ENCODE results near the gene ANKEF1.
"Not testable (repeated sequence)": the region's sequence is repeated elsewhere in the genome, so short reads cannot be mapped to it uniquely, and the experiment has no call there.

ANKEF1 gene

DNA sequence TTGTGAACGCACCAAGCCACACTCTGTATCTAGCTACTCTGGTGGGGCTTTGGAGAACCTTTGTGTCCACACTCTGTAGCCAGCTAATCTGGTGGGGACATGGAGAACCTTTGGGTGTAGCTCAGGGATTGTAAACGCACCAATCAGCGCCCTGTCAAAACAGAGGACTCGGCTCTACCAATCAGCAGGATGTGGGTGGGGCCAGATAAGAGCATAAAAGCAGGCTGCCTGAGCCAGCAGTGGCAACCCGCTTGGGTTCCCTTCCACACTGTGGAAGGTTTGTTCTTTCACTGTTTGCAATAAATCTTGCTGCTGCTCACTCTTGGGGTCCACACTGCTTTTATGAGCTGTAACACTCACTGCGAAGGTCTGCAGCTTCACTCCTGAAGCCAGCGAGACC, 2.5 kb upstream of the ANKEF1 start:
- DNase-seq (ENCODE audit: low read depth in 2 of 2): not testable (repeated sequence)

DNA sequence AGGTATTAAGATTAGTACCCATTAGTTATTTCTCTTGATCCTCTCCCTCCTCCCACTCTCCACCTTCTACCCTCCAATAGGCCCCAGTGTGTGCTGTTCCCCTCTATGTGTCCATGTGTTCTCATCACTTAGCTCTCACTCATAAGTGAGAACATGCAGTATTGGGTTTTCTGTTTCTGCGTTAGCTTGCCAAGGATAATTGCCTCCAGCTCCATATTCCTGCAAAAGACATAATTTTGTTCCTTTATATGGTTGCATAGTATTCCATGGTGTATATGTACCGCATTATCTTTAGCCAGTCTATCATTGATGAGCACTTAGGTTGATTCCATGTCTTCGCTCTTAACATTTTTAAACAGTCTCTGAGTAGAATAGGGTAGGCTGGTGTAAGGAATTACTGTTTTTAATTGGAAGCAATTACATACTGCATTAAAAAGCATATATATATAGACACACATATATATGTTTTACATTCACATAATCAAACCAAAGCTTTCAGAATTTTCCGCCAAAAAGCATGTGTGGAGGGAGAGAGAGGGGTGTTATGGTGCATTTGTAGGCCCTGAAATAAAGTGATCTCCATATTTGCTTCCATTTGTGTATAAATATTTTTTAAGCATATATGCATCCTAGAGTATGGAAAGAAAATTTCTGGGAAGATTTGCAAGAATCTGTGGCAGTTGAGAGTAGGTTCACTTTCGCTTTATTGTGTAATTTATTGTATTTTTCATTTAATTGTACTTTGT, 709 bp upstream of the ANKEF1 start:
- DNase-seq (ENCODE audit: low read depth in 2 of 2): no peak

DNA sequence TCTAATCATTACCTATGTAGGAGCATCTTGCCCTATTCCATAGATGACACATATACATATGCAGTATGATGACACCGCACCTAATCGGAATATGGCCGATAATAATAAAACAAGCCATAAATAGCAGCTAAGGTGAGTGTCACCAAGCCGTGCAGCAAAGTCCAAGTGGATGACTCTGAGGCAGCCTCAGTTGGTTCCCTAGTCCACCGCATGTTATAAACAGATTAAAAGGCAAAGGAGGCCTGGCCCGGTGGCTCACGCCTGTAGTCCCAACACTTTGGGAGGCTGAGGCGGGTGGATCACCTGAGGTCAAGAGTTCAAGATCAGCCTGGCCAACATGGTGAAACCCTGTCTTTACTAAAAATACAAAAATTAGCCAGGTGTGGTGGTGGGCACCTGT, 1.5 kb downstream of the ANKEF1 start:
- DNase-seq (ENCODE audit: low read depth in 2 of 2): not testable (repeated sequence)

- DNase-seq (ENCODE audit: low read depth in 2 of 2): no peak
Measured at GRCh38 chr20:10040070-10040975, 5.5 kb downstream of the ANKEF1 start.

DNA sequence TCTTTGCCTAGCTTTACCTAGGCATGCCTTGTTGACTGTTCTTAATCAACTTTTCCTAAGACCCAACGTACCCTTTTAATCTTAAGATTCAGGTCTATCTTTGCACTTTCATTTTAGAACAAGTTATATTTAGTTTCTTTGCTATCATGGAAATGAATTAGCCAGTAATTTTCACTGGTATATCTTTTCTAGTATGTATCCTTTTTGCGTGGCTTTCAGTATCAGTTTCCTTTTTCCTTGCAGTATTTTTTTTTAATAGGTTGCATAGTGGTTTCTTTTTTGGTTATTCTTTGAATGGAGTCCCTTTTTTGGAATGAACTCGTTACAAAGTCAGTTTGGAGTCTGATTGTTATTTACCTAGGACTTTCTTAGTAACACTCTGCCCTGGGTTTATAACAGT, 7.3 kb downstream of the ANKEF1 start:
- DNase-seq (ENCODE audit: low read depth in 2 of 2): no peak

GRCh38 chr20:10047427-10047826, 12.6 kb downstream of the ANKEF1 start:
- no peak for DNase-seq (ENCODE audit: low read depth in 2 of 2)

DNA sequence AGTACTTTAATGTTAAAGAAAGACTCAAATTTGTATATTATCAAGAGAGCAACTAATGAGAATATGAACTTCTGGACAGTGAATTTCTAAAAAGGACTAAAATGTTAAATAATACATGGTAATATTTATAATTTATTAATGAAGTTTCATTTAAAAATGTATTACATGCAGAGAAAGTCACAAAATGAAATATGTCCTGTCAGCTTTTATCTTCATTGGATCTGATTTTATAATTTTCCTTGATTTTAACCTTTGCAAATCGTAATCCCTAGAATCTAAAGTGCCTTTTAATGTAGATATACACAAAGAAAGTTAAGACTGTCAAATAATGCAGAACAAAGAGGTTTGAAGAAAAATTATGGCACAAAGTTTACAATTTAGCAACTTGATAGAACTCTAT, 16.4 kb downstream of the ANKEF1 start:
- no peak for DNase-seq (ENCODE audit: low read depth in 2 of 2)

GRCh38 chr20:10059006-10059405, 24.2 kb downstream of the ANKEF1 start:
- DNase-seq (ENCODE audit: low read depth in 2 of 2): no peak

DNA sequence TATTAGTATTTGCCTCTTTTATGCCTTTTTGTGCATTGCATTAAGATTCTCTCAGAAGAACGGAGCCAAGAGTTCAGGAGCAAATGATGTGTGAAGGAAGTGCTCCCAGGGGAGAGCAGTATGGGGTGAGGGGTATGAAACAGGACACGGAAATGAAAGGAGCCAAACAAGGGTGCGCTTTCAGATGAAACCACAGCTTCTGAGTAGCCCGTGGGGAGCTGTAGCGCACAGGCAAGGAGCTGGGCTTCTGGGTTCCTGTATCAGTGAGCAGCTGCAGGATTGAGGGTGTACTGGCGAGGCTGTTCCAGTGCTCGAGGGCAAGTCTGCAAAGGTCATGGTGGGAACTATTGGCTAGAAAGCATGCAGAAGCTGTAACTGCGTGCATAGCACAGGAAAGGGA, 25.4 kb downstream of the ANKEF1 start:
- no peak for DNase-seq (ENCODE audit: low read depth in 2 of 2)

DNA sequence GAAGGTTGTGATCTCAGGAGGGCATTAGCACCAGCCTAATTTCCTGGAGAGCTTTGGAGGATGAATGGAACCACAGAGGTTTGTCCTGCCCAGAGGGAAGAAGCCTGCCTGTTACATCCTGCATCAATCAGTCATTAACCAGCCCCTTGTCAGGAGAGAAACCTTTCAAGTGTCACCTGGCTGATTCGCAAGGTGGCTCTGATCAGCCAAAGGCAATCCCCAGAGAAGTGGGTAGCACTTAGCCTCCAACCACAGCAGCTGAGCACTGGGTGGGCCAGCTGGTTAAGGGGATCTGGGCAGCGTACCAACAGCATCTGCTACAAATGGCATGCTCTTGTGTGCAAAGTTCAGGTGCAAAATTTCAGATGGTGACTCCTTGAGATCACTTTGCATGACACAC, 26.9 kb downstream of the ANKEF1 start:
- no peak for DNase-seq (ENCODE audit: low read depth in 2 of 2)

DNA sequence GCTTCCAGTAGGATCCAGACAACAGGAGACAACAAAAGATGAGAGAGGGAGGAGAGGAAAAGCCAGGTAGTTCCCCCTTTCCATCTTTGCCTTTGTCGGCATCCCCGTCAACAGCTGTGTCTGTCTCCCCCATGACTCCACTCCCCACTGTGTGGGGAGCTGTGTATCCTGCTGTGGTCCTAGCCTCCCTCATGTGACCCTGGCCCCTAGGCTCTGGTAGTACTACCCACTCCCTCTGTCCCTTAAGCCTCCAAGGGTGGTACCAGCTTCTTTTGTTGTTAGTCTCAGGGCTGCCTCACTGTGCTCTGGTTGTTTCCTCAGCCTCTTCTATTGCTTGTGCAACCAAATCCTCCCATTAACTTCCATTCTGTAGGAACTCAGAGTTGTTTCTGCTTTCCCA, 28.7 kb downstream of the ANKEF1 start:
- DNase-seq (ENCODE audit: low read depth in 2 of 2): no peak

DNA sequence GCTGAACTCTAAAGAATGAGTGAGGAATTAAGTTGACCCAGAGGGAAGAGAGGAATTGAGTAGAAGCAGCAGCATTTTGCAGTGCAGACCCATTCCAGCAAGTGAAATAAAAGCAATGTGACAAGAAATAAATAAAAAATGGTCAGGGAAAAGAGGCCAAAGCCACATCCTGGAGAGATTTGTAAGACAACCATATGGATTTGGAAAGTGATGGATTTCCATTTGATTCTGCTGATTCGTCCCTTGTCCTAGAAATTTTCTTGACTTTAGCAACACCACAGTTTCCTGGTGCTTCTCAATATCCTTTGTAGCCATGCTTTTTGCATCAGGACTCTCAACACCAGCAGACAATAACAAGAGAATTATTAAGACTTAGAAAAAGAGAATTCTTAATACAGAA, 29.8 kb downstream of the ANKEF1 start:
- DNase-seq (ENCODE audit: low read depth in 2 of 2): no peak

DNA sequence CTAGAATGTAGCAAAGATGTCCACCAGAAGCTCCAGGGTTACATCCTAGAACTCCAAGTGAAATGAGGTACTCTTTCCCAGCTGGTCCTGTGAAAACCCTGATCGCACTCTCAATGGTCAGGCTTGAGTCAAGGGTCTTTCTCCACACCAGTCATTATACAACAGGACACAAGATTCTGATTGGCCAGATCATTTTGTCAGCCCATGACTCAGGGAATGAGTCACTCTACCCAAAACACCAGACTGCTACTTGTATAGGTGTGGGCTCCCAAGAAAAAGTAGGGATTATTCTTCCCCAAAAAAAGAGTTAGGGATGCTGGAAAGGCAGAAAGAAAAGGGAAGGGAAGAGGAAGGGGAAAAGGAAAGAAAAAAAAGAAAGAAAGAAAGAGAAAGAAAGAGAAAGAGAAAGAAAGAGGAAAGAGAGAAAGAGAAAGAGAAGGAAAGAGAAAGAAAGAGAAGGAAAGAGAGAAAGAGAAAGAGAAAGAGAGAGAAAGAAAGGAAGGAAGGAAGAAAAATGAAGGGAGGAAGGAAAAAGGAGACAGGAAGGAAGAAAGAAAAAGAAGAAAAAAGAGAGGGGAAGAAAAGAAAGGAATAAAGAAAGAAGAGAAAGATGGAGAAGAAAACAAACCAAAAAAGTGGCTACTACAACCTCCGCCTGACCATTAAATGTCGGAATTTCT, 30.5 kb downstream of the ANKEF1 start:
- no peak for DNase-seq (ENCODE audit: low read depth in 2 of 2)

- DNase-seq (ENCODE audit: low read depth in 2 of 2): no peak
Measured at GRCh38 chr20:10067321-10067720, 32.5 kb downstream of the ANKEF1 start.

GRCh38 chr20:10074513-10074912, 39.7 kb downstream of the ANKEF1 start:
- no peak for DNase-seq (ENCODE audit: low read depth in 2 of 2)

DNA sequence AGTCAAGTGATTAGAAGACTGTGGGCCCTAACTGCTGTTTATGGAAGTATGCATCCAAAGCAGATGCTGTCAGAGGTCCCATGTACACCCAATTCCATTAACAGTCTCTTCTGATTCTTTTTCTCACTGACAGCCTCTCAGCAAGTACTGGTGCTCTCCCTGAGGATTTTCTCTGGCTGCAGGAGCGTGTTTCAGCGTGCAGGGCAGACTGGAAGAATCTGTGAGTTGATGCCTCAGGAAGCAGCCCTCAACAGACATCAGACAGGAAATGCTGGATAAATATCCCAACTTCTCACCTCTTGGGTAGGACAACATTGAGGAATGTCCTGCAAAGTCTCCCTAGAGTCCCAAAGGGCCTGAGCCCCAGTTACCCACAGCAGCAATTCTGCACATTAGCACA, 40.8 kb downstream of the ANKEF1 start:
- DNase-seq (ENCODE audit: low read depth in 2 of 2): no peak

GRCh38 chr20:10076126-10077080, 41.6 kb downstream of the ANKEF1 start:
- no peak for DNase-seq (ENCODE audit: low read depth in 2 of 2)

DNA sequence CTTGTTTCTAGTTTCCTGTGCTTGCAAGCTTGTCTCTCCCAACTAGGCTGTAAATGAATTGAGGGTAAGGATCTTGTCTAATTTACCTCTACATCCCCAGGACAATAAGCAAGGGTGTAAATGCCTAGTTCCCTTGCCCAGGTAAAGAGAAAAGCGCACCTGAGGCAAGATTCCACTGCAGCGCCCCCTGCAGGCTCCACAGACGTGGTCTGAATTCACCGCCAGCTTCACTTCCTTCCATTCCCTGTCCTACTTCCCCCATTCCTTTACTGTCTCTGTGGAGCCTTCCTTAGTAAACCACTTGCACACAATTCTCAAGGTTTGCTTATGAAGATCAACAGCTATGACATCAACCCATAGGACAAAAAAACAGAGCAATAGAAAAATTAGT, 42.3 kb downstream of the ANKEF1 start:
- no peak for DNase-seq (ENCODE audit: low read depth in 2 of 2)

GRCh38 chr20:10077886-10078285, 43.1 kb downstream of the ANKEF1 start:
- DNase-seq (ENCODE audit: low read depth in 2 of 2): no peak

DNA sequence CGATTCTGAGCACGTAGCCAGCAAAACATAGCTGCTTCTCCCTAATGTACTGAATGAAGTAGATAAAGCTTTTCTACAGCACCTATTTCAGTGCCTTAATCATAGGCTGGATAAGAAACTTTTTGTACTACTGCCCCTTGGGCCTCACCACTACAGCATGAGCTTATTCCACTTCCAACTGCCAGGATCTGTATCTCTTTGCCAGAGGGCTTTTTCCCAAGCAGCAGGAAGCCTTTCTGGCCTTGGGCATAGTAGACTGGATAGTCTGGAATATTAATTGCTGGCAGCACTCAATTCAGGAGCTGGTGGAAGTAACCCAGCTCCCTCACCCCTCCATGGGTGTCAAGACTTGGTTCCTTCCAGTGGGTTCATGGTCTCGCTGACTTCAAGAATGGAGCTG, 43.6 kb downstream of the ANKEF1 start:
- no peak for DNase-seq (ENCODE audit: low read depth in 2 of 2)

DNA sequence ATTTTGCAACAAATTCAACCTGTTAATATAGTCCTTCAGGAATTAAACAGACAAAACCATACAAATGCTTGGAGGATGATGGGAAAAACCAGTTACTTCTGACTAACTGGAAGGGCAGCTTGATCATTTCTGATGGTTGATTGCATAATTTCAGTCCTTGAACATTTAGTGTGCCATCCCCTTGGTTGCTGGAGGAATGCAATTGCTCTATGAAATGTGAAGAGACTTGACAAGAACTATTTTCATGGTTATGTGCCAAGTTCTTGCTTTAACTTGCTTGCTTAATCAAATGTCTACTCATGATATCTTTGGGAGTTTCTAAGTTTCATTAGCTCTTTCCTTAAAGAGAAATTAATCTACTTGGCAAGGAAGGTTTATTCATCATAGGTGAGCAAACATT, 45.2 kb downstream of the ANKEF1 start:
- no peak for DNase-seq (ENCODE audit: low read depth in 2 of 2)

Measured in stimulated activated CD4-positive, alpha-beta T cell treated with anti-CD3 and anti-CD28 coated beads, Interleukin-15, amount 100 ng/mL, for 48 hours (primary cell).